ENCODE measurements around the gene ACOX3.

Gene ACOX3

GRCh38 chr4:8384397-8385060, 56.0 kb downstream of the ACOX3 start:
- Histone ChIP-seq H3K36me3 (replicated peaks in 1 of 2; ENCODE audit: control insufficient read depth in 2 of 2, insufficient read depth in 2 of 2, low read length in 2 of 2) (peaks cover 2 to 15% of the 10 kb centered on the region in 2 donors), H3K4me2 (ENCODE audit: insufficient read depth, low read length, poor library complexity, severe bottlenecking) (no peak overlapping the region), H3K23ac (ENCODE audit: low read depth, low read length, poor library complexity) (peak overlapping the region; percentile 5), H2BK120ac (ENCODE audit: low read depth, low read length) (no peak overlapping the region), H4K8ac (ENCODE audit: low read depth, low read length) (no peak overlapping the region), H3K9ac (ENCODE audit: low read depth, low read length, poor library complexity) (no peak overlapping the region), H3K14ac (ENCODE audit: low read length) (no peak overlapping the region), H2AFZ (ENCODE audit: low read length) (no peak overlapping the region), H2BK12ac (ENCODE audit: low read length) (no peak overlapping the region), H2BK5ac (ENCODE audit: low read length) (no peak overlapping the region), H3K27me3 (ENCODE audit: control insufficient read depth in 3 of 3, insufficient read depth in 3 of 3, low read depth in 1 of 3, low read length in 3 of 3) (no peaks in the 10 kb centered on the region), H3K4ac (ENCODE audit: low read length) (no peak overlapping the region), H3K4me1 (ENCODE audit: control insufficient read depth in 2 of 2, insufficient read depth in 1 of 2, low read depth in 1 of 2, low read length in 2 of 2) (peaks cover 0 to 2% of the 10 kb centered on the region in 2 donors), H3K27ac (replicated peaks; ENCODE audit: low read length) (no peak overlapping the region), H3K79me1 (ENCODE audit: low read depth, low read length) (no peaks in the 10 kb centered on the region), H2AK5ac (ENCODE audit: low read depth, low read length) (no peak overlapping the region), H2BK15ac (ENCODE audit: low read length) (no peak overlapping the region), H4K91ac (ENCODE audit: low read depth, low read length, poor library complexity) (no peak overlapping the region), H3K18ac (ENCODE audit: low read length) (no peak overlapping the region), H3K4me3 (ENCODE audit: low read length in 2 of 2) (peak overlapping the region in 1 of 2 donors; percentile 32), H3K9me3 (replicated peaks in 1 of 2; ENCODE audit: control insufficient read depth in 2 of 2, insufficient read depth in 1 of 2, low read depth in 1 of 2, low read length in 2 of 2) (no peaks in the 10 kb centered on the region)
- no CpG with 5 or more reads among the region's 26 CpGs for WGBS, 2 donors (ENCODE audit: extremely low coverage in 2 of 2, insufficient read length in 2 of 2, insufficient replicate concordance in 1 of 2)
- no peak for DNase-seq (ENCODE audit: low spot score)

GRCh38 chr4:8383451-8384160, 56.9 kb downstream of the ACOX3 start:
- no peak overlapping the region for H2BK5ac ChIP-seq (ENCODE audit: low read length)
- H3K9ac ChIP-seq (ENCODE audit: low read depth, low read length, poor library complexity): no peak overlapping the region
- H2AFZ ChIP-seq (ENCODE audit: low read length): no peak overlapping the region
- H2BK12ac ChIP-seq (ENCODE audit: low read length): no peak overlapping the region
- no peak overlapping the region for H3K18ac ChIP-seq (ENCODE audit: low read length)
- H3K79me1 ChIP-seq (ENCODE audit: low read depth, low read length): no peaks in the 10 kb centered on the region
- H3K23ac ChIP-seq (ENCODE audit: low read depth, low read length, poor library complexity): no peak overlapping the region
- no peaks in the 10 kb centered on the region for H3K9me3 ChIP-seq (replicated peaks in 1 of 2; ENCODE audit: control insufficient read depth in 2 of 2, insufficient read depth in 1 of 2, low read depth in 1 of 2, low read length in 2 of 2)
- H3K27ac ChIP-seq (replicated peaks; ENCODE audit: low read length): no peak overlapping the region
- no peak overlapping the region for H4K91ac ChIP-seq (ENCODE audit: low read depth, low read length, poor library complexity)
- peaks cover 0 to 2% of the 10 kb centered on the region in 2 donors for H3K4me1 ChIP-seq (ENCODE audit: control insufficient read depth in 2 of 2, insufficient read depth in 1 of 2, low read depth in 1 of 2, low read length in 2 of 2)
- no peaks in the 10 kb centered on the region for H3K27me3 ChIP-seq (ENCODE audit: control insufficient read depth in 3 of 3, insufficient read depth in 3 of 3, low read depth in 1 of 3, low read length in 3 of 3)
- peaks cover 2 to 15% of the 10 kb centered on the region in 2 donors for H3K36me3 ChIP-seq (replicated peaks in 1 of 2; ENCODE audit: control insufficient read depth in 2 of 2, insufficient read depth in 2 of 2, low read length in 2 of 2)
- DNase-seq (ENCODE audit: low spot score): no peak
- no peak overlapping the region for H2BK15ac ChIP-seq (ENCODE audit: low read length)
- H3K4me2 ChIP-seq (ENCODE audit: insufficient read depth, low read length, poor library complexity, severe bottlenecking): no peak overlapping the region
- H3K14ac ChIP-seq (ENCODE audit: low read length): no peak overlapping the region
- no peak overlapping the region for H3K4ac ChIP-seq (ENCODE audit: low read length)
- H2AK5ac ChIP-seq (ENCODE audit: low read depth, low read length): no peak overlapping the region
- WGBS, 2 donors (ENCODE audit: extremely low coverage in 2 of 2, insufficient read length in 2 of 2, insufficient replicate concordance in 1 of 2): no CpG with 5 or more reads among the region's 19 CpGs
- no peak overlapping the region for H3K4me3 ChIP-seq (ENCODE audit: low read length in 2 of 2)
- no peak overlapping the region for H2BK120ac ChIP-seq (ENCODE audit: low read depth, low read length)
- H4K8ac ChIP-seq (ENCODE audit: low read depth, low read length): no peak overlapping the region

DNA sequence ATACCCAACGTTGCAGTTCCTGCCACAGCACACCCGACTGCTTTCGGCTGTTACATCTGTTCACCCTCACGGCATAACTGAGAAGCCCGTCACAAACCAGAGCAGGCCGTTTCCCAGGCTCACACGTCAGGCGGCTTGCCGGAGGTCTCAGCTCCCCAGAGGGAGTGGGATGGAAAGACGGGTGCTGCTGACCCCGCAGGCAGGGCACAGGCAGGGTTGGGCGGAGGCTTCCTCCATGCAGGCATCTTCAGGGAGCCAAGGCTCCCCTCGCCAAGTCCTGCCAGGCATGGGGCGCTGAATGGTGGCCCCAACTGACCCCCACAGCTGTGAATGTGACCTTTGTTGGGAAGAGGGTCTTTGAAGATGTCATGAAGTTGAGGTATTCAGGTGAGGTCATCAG, 57.5 kb downstream of the ACOX3 start:
- Histone ChIP-seq H3K4me1 (ENCODE audit: control insufficient read depth in 2 of 2, insufficient read depth in 1 of 2, low read depth in 1 of 2, low read length in 2 of 2) (peaks cover 0 to 2% of the 10 kb centered on the region in 2 donors), H3K27ac (replicated peaks; ENCODE audit: low read length) (no peak overlapping the region), H3K4me2 (ENCODE audit: insufficient read depth, low read length, poor library complexity, severe bottlenecking) (no peak overlapping the region), H2BK12ac (ENCODE audit: low read length) (no peak overlapping the region), H3K27me3 (ENCODE audit: control insufficient read depth in 3 of 3, insufficient read depth in 3 of 3, low read depth in 1 of 3, low read length in 3 of 3) (no peaks in the 10 kb centered on the region), H2AK5ac (ENCODE audit: low read depth, low read length) (no peak overlapping the region), H2BK5ac (ENCODE audit: low read length) (no peak overlapping the region), H3K4ac (ENCODE audit: low read length) (no peak overlapping the region), H3K18ac (ENCODE audit: low read length) (no peak overlapping the region), H2BK15ac (ENCODE audit: low read length) (no peak overlapping the region), H3K23ac (ENCODE audit: low read depth, low read length, poor library complexity) (no peak overlapping the region), H3K9me3 (replicated peaks in 1 of 2; ENCODE audit: control insufficient read depth in 2 of 2, insufficient read depth in 1 of 2, low read depth in 1 of 2, low read length in 2 of 2) (no peaks in the 10 kb centered on the region), H3K79me1 (ENCODE audit: low read depth, low read length) (no peaks in the 10 kb centered on the region), H2AFZ (ENCODE audit: low read length) (no peak overlapping the region), H3K4me3 (ENCODE audit: low read length in 2 of 2) (no peak overlapping the region), H3K14ac (ENCODE audit: low read length) (no peak overlapping the region), H4K8ac (ENCODE audit: low read depth, low read length) (no peak overlapping the region), H3K36me3 (replicated peaks in 1 of 2; ENCODE audit: control insufficient read depth in 2 of 2, insufficient read depth in 2 of 2, low read length in 2 of 2) (peaks cover 2 to 12% of the 10 kb centered on the region in 2 donors), H3K9ac (ENCODE audit: low read depth, low read length, poor library complexity) (no peak overlapping the region), H2BK120ac (ENCODE audit: low read depth, low read length) (no peak overlapping the region), H4K91ac (ENCODE audit: low read depth, low read length, poor library complexity) (no peak overlapping the region)
- no peak for DNase-seq (ENCODE audit: low spot score)
- WGBS, 2 donors (ENCODE audit: extremely low coverage in 2 of 2, insufficient read length in 2 of 2, insufficient replicate concordance in 1 of 2): no CpG with 5 or more reads among the region's 14 CpGs

DNA sequence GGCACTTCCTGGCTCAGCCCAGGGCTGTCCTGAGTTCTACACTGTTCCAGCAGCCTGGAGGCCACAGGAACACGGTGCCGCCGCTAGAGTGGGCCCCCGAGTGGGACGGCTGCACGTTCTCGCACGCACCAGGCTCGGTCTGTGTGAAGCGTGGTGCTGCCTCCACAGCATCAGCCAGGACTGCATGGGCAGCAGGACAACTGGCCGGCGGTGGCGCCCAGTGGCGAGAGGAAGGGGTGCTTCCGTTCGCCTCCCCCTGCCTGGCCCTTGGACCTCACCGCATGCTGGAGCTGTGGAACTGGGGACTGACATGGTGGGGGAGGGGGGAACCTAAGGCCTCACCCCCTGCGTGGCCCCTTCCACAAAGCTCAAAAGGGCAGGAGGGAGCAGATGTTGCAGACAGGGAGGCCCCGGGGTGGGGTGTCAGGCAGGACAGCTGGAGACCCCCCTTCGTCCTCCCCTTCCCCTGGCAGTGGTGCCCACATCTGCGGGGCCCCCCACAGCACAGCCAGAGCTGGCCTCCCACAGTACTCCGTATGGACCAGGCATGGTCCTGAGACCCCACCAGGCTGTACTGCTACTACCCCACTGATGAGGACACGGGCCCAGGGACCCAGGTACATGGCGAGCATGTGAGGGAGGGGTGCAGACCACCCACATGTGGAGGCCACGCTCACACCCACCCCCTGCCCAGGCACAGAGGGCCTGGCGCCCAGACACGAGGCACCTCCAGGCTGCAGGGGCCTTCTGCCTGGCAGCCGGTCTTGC, 58.5 kb downstream of the ACOX3 start:
- Histone ChIP-seq H2BK12ac (ENCODE audit: low read length) (peak overlapping the region; percentile 64), H2BK5ac (ENCODE audit: low read length) (peak overlapping the region; percentile 15), H3K79me1 (ENCODE audit: low read depth, low read length) (no peaks in the 10 kb centered on the region), H3K9me3 (replicated peaks in 1 of 2; ENCODE audit: control insufficient read depth in 2 of 2, insufficient read depth in 1 of 2, low read depth in 1 of 2, low read length in 2 of 2) (no peaks in the 10 kb centered on the region), H3K36me3 (replicated peaks in 1 of 2; ENCODE audit: control insufficient read depth in 2 of 2, insufficient read depth in 2 of 2, low read length in 2 of 2) (peaks cover under 1 to 5% of the 10 kb centered on the region in 2 donors), H3K18ac (ENCODE audit: low read length) (peak overlapping the region; percentile 73), H3K4me1 (ENCODE audit: control insufficient read depth in 2 of 2, insufficient read depth in 1 of 2, low read depth in 1 of 2, low read length in 2 of 2) (peaks cover 0 to 2% of the 10 kb centered on the region in 2 donors), H3K4me2 (ENCODE audit: insufficient read depth, low read length, poor library complexity, severe bottlenecking) (no peak overlapping the region), H3K27ac (replicated peaks; ENCODE audit: low read length) (no peak overlapping the region), H3K9ac (ENCODE audit: low read depth, low read length, poor library complexity) (peak overlapping the region; percentile 78), H3K23ac (ENCODE audit: low read depth, low read length, poor library complexity) (peak overlapping the region; percentile 81), H2BK15ac (ENCODE audit: low read length) (no peak overlapping the region), H2AFZ (ENCODE audit: low read length) (no peak overlapping the region), H2BK120ac (ENCODE audit: low read depth, low read length) (no peak overlapping the region), H3K27me3 (ENCODE audit: control insufficient read depth in 3 of 3, insufficient read depth in 3 of 3, low read depth in 1 of 3, low read length in 3 of 3) (no peaks in the 10 kb centered on the region), H3K14ac (ENCODE audit: low read length) (peak overlapping the region; percentile 60), H4K8ac (ENCODE audit: low read depth, low read length) (no peak overlapping the region), H3K4me3 (ENCODE audit: low read length in 2 of 2) (peak overlapping the region in 1 of 2 donors; percentile 22), H2AK5ac (ENCODE audit: low read depth, low read length) (peak overlapping the region; percentile 47), H3K4ac (ENCODE audit: low read length) (no peak overlapping the region), H4K91ac (ENCODE audit: low read depth, low read length, poor library complexity) (no peak overlapping the region)
- no peak for DNase-seq (ENCODE audit: low spot score)
- WGBS, 2 donors (ENCODE audit: extremely low coverage in 2 of 2, insufficient read length in 2 of 2, insufficient replicate concordance in 1 of 2): no CpG with 5 or more reads among the region's 28 CpGs

All from neuronal stem cell (in vitro differentiated cells).